Endothelial cell of umbilical vein (primary cell): ENCODE measurements around the gene LTA4H.

Experiments
- CTCF ChIP-seq, 2 donors: IDR thresholded peaks; 1 replicate in 1 of 2; 2 replicates in 1 of 2; pipeline ENCODE4 v1.5.1; 2011; ENCODE audit warnings: low read length in 2 of 2, mild to moderate bottlenecking in 2 of 2, moderate library complexity in 2 of 2, control low read depth in 1 of 2, inconsistent platforms in 1 of 2, low read depth in 1 of 2; ENCODE audit not compliant: insufficient read depth in 1 of 2; ENCODE audit errors: extremely low read depth in 1 of 2
- EZH2 ChIP-seq: IDR thresholded peaks from 2 replicates; pipeline ENCODE4 v1.6.1; 2012; ENCODE audit warnings: borderline replicate concordance, low read depth, mild to moderate bottlenecking, moderate library complexity, low read length, inconsistent platforms; ENCODE audit not compliant: severe bottlenecking
- GATA2 ChIP-seq: IDR thresholded peaks from 2 replicates; pipeline ENCODE4 v1.7.0; 2011; ENCODE audit warnings: low read depth, mild to moderate bottlenecking, moderate library complexity, mixed read lengths, low read length; ENCODE audit not compliant: insufficient read length, insufficient read depth
- JUN ChIP-seq: IDR thresholded peaks from 2 replicates; pipeline ENCODE4 v1.6.1; 2011; ENCODE audit warnings: borderline replicate concordance, low read depth; ENCODE audit not compliant: insufficient read length, insufficient read depth
- POLR2A ChIP-seq: IDR thresholded peaks from 2 replicates; pipeline ENCODE4 v1.6.1; 2012; ENCODE audit warnings: low read depth, mild to moderate bottlenecking, control low read depth, low read length
- POLR2AphosphoS5 ChIP-seq: IDR thresholded peaks from 2 replicates; pipeline ENCODE4 v1.6.1; 2012; ENCODE audit warnings: low read depth, mild to moderate bottlenecking, control low read depth, low read length, moderate library complexity; ENCODE audit not compliant: insufficient read depth
- TF ChIP-seq, protein P1 (sequence below): IDR thresholded peaks from 2 replicates; pipeline ENCODE4 v1.6.1; 2011; ENCODE audit not compliant: insufficient read depth, insufficient read length

DNA sequence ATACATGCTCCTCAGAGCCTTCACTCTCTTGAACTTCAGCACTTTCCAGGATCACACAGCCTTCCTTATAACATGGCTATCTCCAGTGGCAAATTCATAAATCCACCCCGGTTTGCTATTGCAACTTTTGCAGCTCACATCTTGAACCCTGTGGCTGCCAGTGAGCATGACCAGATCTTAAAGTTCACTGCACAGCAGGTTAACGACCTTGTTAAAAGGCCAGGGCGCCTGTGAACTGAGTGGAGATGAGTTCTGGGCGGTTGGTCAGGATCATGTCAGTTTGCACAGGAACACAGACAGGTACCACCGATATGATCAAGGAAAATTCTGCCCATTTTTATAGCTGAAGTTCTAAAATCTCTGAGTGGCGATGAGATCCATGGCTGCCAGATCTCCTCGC is 24.7 kb upstream of the LTA4H start:
- TF ChIP-seq CTCF (IDR thresholded peaks at IDR 0.05; ENCODE audit: extremely low read depth in 1 of 2, insufficient read depth in 1 of 2, low read depth in 1 of 2, low read length in 2 of 2) = no peak
- no peak for TF ChIP-seq GATA2
- no peak for TF ChIP-seq EZH2
- TF ChIP-seq JUN = no peak
- TF ChIP-seq, protein P1, sequence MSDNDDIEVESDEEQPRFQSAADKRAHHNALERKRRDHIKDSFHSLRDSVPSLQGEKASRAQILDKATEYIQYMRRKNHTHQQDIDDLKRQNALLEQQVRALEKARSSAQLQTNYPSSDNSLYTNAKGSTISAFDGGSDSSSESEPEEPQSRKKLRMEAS = no peak
- TF ChIP-seq POLR2A = no peak
- no peak for TF ChIP-seq POLR2AphosphoS5
